Liver (tissue), 9 donors: Measurements from ENCODE around the gene RBL2. TPM values are rescaled to one million over a fixed set of nuclear protein-coding genes. Genes with fewer than 3 reads are reported as not detected.

Experiments used
- DNase-seq: peaks from one replicate; pipeline ENCODE4 v3.0.0-alpha.2; 2017; ENCODE audit warnings: low spot score
- H3K27ac ChIP-seq, 2 donors: one replicate each; pipeline ENCODE4 v1.7.0; 2013; ENCODE audit warnings: inconsistent platforms in 2 of 2, low read length in 2 of 2, control low read depth in 1 of 2, low read depth in 1 of 2, mild to moderate bottlenecking in 1 of 2
- H3K27me3 ChIP-seq, 4 donors: one replicate each; pipeline versions ENCODE4 v1.6.1 to v1.7.0; 2013; ENCODE audit warnings: low read length in 3 of 4, inconsistent platforms in 1 of 4, mild to moderate bottlenecking in 1 of 4, moderate library complexity in 1 of 4; ENCODE audit not compliant: control insufficient read depth in 4 of 4, insufficient read depth in 4 of 4
- H3K36me3 ChIP-seq, 4 donors: one replicate each; pipeline versions ENCODE4 v1.6.1 to v1.7.0; 2013; ENCODE audit warnings: low read length in 3 of 4, mild to moderate bottlenecking in 3 of 4, low read depth in 1 of 4, moderate library complexity in 1 of 4; ENCODE audit not compliant: control insufficient read depth in 4 of 4, insufficient read depth in 3 of 4
- H3K4me1 ChIP-seq, 4 donors: one replicate each; pipeline versions ENCODE4 v1.6.1 to v1.7.0; 2013; ENCODE audit warnings: low read length in 3 of 4, mild to moderate bottlenecking in 3 of 4, moderate library complexity in 1 of 4; ENCODE audit not compliant: control insufficient read depth in 4 of 4, insufficient read depth in 4 of 4
- H3K4me3 ChIP-seq, 3 donors: one replicate each; pipeline versions ENCODE4 v1.6.1 to v1.7.0; 2013; ENCODE audit warnings: low read length in 3 of 3, control low read depth in 1 of 3, low read depth in 1 of 3, mild to moderate bottlenecking in 1 of 3
- H3K9ac ChIP-seq, 2 donors: one replicate each; pipeline ENCODE4 v1.7.0; 2013; ENCODE audit warnings: low read length in 2 of 2, mild to moderate bottlenecking in 2 of 2, moderate library complexity in 2 of 2, control low read depth in 1 of 2, low read depth in 1 of 2
- H3K9me3 ChIP-seq, 4 donors: one replicate each; pipeline versions ENCODE4 v1.6.1 to v1.7.0; 2013; ENCODE audit warnings: low read length in 3 of 4; ENCODE audit not compliant: control insufficient read depth in 4 of 4
- FOXA1 ChIP-seq: IDR thresholded peaks from 2 replicates; pipeline ENCODE4 v1.6.1; 2016; ENCODE audit warnings: antibody characterized with exemption
- FOXA2 ChIP-seq: IDR thresholded peaks from 2 replicates; pipeline ENCODE4 v1.6.1; 2016; ENCODE audit warnings: antibody characterized with exemption
- GABPA ChIP-seq, 2 donors: IDR thresholded peaks in 1 of 2; conservative IDR thresholded peaks in 1 of 2; 2 replicates each; pipeline ENCODE4 v1.6.1; 2016; ENCODE audit warnings: antibody characterized with exemption in 2 of 2, mild to moderate bottlenecking in 1 of 2, moderate library complexity in 1 of 2
- HNF4A ChIP-seq, 2 donors: conservative IDR thresholded peaks; 2 replicates each; pipeline ENCODE4 v1.6.1; 2016; ENCODE audit warnings: antibody characterized with exemption in 2 of 2, mild to moderate bottlenecking in 2 of 2
- HNF4G ChIP-seq: IDR thresholded peaks from 2 replicates; pipeline ENCODE4 v1.6.1; 2016; ENCODE audit warnings: antibody characterized with exemption
- JUND ChIP-seq, 2 donors: IDR thresholded peaks; 2 replicates each; pipeline ENCODE4 v1.6.1; 2016; ENCODE audit warnings: antibody characterized with exemption in 2 of 2
- NR2F2 ChIP-seq: IDR thresholded peaks from 2 replicates; pipeline ENCODE4 v1.6.1; 2016; ENCODE audit warnings: antibody characterized with exemption
- RAD21 ChIP-seq, 2 donors: IDR thresholded peaks; 2 replicates each; pipeline ENCODE4 v1.6.1; 2016; ENCODE audit warnings: antibody characterized with exemption in 2 of 2, mild to moderate bottlenecking in 2 of 2
- RXRA ChIP-seq, 2 donors: IDR thresholded peaks; 2 replicates each; pipeline ENCODE4 v1.6.1; 2017 to 2018; ENCODE audit warnings: antibody characterized with exemption in 2 of 2, mild to moderate bottlenecking in 1 of 2
- SP1 ChIP-seq: IDR thresholded peaks from 2 replicates; pipeline ENCODE4 v1.6.1; 2018; ENCODE audit warnings: antibody characterized with exemption, mild to moderate bottlenecking
- TAF1 ChIP-seq: conservative IDR thresholded peaks from 2 replicates; pipeline ENCODE4 v1.6.1; 2016; ENCODE audit warnings: antibody characterized with exemption, mild to moderate bottlenecking
- YY1 ChIP-seq: IDR thresholded peaks from 2 replicates; pipeline ENCODE4 v1.6.1; 2016; ENCODE audit warnings: antibody characterized with exemption, mild to moderate bottlenecking
- WGBS: extraction: QIAGEN DNeasy Blood & Tissue Kit; methylation state at CpG from one replicate; pipeline ENCODE4 v1.1.7; 2013; 5-methylcytosine and 5-hydroxymethylcytosine counted together
- polyA plus RNA-seq, 2 donors: library from polyadenylated mRNA; stranded (reverse) in 1 of 2; unstranded in 1 of 2; fragments of 200-250 nt in 1 of 2; fragments of >200 nt in 1 of 2; fragmentation: Nextera tagmentation in 1 of 2; extraction: Ambion mirVana in 1 of 2; gene quantifications; one replicate each; pipeline versions ENCODE4 v1.2.1 to v1.2.3, GENCODE V29; 2013 to 2015
- total RNA-seq, 2 donors: library from RNA; depleted of rRNA; stranded (reverse); fragments of >200 nt; gene quantifications; one replicate each; pipeline ENCODE4 v1.2.3, GENCODE V29; 2014
- TF ChIP-seq, protein P1 (sequence below): IDR thresholded peaks from 2 replicates; pipeline ENCODE4 v1.6.1; 2016; ENCODE audit warnings: antibody characterized with exemption
- TF ChIP-seq, protein P2 (sequence below): IDR thresholded peaks from 2 replicates; pipeline ENCODE4 v1.6.1; 2016; ENCODE audit warnings: antibody characterized with exemption
- TF ChIP-seq, protein P3 (sequence below): fragments of 150-350 bp; IDR thresholded peaks from 2 replicates; pipeline ENCODE4 v1.5.1; 2017; ENCODE audit warnings: improper control_type of control experiment, low read depth, low read length; ENCODE audit not compliant: missing input control
- TF ChIP-seq, protein P4 (sequence below): IDR thresholded peaks from 2 replicates; pipeline ENCODE4 v1.6.1; 2016; ENCODE audit warnings: antibody characterized with exemption
- TF ChIP-seq, protein P5 (sequence below): IDR thresholded peaks from 2 replicates; pipeline ENCODE4 v1.6.1; 2016; ENCODE audit warnings: antibody characterized with exemption, mild to moderate bottlenecking
- donor health status: healthy.
- donor health status: healthy.
- donor health status: healthy.
- donor health status: healthy.
- donor health status: healthy.

The RBL2 gene
- total and polyA plus RNA-seq, 4 donors: 19.2 to 64.3 (median 28.4) TPM

DNA sequence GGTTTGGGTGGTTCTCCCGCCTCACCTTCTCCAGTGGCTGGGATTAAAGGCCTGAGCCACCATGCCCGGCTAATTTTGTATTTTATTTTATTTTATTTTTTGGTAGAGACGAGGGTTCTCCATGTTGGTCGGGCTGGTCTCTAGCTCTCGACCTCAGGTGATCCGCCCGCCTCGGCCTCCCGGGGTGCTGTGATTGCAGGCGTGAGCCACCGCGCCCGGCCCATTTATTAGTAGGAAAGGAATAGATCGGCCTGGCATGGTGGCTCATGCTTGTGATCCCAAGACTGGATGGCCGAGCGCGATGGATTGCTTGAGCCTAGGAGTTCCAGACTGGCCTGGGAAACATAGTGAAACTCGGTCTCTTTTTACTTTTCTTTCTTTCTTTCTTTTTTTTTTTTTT lies 20.4 kb upstream of the RBL2 start (continued):
- TF ChIP-seq, protein P1, sequence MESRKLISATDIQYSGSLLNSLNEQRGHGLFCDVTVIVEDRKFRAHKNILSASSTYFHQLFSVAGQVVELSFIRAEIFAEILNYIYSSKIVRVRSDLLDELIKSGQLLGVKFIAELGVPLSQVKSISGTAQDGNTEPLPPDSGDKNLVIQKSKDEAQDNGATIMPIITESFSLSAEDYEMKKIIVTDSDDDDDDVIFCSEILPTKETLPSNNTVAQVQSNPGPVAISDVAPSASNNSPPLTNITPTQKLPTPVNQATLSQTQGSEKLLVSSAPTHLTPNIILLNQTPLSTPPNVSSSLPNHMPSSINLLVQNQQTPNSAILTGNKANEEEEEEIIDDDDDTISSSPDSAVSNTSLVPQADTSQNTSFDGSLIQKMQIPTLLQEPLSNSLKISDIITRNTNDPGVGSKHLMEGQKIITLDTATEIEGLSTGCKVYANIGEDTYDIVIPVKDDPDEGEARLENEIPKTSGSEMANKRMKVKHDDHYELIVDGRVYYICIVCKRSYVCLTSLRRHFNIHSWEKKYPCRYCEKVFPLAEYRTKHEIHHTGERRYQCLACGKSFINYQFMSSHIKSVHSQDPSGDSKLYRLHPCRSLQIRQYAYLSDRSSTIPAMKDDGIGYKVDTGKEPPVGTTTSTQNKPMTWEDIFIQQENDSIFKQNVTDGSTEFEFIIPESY: no peak
- TF ChIP-seq NR2F2 (no peak), RXRA (IDR thresholded peaks at IDR 0.05) (no peak), TAF1 (no peak), HNF4A (conservative IDR thresholded peaks at IDR 0.05) (no peak), YY1 (no peak), JUND (IDR thresholded peaks at IDR 0.05) (no peak), SP1 (no peak), RAD21 (IDR thresholded peaks at IDR 0.05) (no peak), FOXA1 (no peak)
- TF ChIP-seq, protein P2, sequence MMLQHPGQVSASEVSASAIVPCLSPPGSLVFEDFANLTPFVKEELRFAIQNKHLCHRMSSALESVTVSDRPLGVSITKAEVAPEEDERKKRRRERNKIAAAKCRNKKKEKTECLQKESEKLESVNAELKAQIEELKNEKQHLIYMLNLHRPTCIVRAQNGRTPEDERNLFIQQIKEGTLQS: no peak

DNA sequence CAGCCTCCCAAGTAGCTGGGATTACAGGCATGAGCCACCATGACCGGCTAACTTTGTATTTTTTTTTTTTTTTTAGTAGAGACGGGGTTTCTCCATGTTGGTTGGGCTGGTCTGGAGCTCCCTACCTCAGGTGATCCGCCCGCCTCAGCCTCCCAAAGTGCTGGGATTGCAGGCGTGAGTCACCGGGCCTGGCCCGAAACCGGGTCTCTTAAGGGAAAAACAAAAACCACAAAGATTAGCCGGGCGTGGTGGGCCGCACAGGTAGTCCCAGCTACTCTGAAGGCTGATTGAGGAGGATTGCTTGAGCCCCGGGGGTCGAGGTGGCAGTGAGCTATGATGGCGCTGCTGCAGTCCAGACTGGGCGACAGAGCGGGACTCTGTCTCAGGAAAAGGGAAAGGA lies 19.9 kb upstream of the RBL2 start:
- Histone ChIP-seq H3K4me3 (no peak overlapping the region), H3K9ac (no peak overlapping the region), H3K9me3 (no peaks in the 10 kb centered on the region), H3K27me3 (no peaks in the 10 kb centered on the region), H3K36me3 (no peaks in the 10 kb centered on the region), H3K27ac (no peak overlapping the region), H3K4me1 (no peaks in the 10 kb centered on the region)
- no peak for DNase-seq
- no peak for TF ChIP-seq HNF4A (conservative IDR thresholded peaks at IDR 0.05)
- TF ChIP-seq, protein P3, sequence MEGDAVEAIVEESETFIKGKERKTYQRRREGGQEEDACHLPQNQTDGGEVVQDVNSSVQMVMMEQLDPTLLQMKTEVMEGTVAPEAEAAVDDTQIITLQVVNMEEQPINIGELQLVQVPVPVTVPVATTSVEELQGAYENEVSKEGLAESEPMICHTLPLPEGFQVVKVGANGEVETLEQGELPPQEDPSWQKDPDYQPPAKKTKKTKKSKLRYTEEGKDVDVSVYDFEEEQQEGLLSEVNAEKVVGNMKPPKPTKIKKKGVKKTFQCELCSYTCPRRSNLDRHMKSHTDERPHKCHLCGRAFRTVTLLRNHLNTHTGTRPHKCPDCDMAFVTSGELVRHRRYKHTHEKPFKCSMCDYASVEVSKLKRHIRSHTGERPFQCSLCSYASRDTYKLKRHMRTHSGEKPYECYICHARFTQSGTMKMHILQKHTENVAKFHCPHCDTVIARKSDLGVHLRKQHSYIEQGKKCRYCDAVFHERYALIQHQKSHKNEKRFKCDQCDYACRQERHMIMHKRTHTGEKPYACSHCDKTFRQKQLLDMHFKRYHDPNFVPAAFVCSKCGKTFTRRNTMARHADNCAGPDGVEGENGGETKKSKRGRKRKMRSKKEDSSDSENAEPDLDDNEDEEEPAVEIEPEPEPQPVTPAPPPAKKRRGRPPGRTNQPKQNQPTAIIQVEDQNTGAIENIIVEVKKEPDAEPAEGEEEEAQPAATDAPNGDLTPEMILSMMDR: no peak
- WGBS: 95% methylated on average over 16 of the region's 16 CpGs

DNA sequence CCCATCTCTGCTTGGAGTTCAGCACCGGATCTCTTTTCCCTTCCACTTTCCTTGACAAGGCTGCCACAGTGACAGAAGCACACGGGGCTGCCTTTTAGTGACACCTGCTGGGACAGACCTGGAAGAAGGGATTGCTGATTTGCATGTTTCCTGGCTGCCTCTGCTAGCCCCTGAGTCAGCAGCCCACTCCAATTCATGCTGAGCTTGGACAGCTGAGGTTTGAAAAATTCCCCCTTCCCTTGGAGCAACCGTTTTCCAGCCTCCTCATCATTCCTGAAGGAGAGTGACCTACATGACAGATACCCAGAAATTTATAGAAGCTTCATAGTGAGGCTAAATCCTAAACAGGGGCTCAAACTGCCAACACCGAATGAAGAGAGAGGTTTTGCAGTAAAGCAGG lies 18.8 kb upstream of the RBL2 start:
- Histone ChIP-seq H3K36me3 (no peaks in the 10 kb centered on the region), H3K4me1 (no peaks in the 10 kb centered on the region), H3K9me3 (no peaks in the 10 kb centered on the region), H3K9ac (no peak overlapping the region), H3K27me3 (no peaks in the 10 kb centered on the region), H3K27ac (no peak overlapping the region), H3K4me3 (no peak overlapping the region)
- no peak for DNase-seq
- peak; percentile 25 to 33 for TF ChIP-seq RAD21 (IDR thresholded peaks at IDR 0.05)
- no peak for TF ChIP-seq RXRA (IDR thresholded peaks at IDR 0.05)
- WGBS: 23% methylated on average over 4 of the region's 4 CpGs

DNA sequence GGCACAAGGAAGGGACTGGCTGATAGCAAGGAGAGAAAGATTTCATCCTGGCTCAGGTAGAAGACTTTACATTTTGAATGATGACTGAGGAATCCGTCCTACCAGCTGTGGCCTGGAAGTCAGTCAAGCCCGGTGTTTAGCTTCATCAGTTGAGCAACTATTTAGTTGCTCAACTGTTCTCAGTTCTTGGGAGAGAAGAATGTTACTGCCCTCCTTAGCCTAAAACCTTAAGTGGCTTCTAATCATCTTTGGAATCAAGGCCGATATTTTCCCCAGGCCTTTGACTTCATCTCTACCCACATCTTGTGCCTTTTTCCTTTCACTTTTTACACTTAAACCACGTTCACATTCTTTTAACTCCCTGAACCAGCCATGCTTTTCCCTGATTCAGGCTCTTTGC lies 17.3 kb upstream of the RBL2 start:
- no peak overlapping the region for H3K9ac ChIP-seq
- H3K27ac ChIP-seq: no peak overlapping the region
- 82% methylated on average over 4 of the region's 4 CpGs for WGBS
- H3K4me3 ChIP-seq: no peak overlapping the region
- no peaks in the 10 kb centered on the region for H3K9me3 ChIP-seq
- DNase-seq: no peak
- no peaks in the 10 kb centered on the region for H3K4me1 ChIP-seq
- no peaks in the 10 kb centered on the region for H3K27me3 ChIP-seq
- no peaks in the 10 kb centered on the region for H3K36me3 ChIP-seq
- TF ChIP-seq JUND (IDR thresholded peaks at IDR 0.05) (no peak), HNF4G (no peak), GABPA (IDR thresholded peaks at IDR 0.05 in 1 of 2, conservative IDR thresholded peaks at IDR 0.05 in 1 of 2) (no peak), FOXA2 (no peak), NR2F2 (no peak), HNF4A (conservative IDR thresholded peaks at IDR 0.05) (no peak), RAD21 (IDR thresholded peaks at IDR 0.05) (no peak), YY1 (no peak), FOXA1 (no peak)
- TF ChIP-seq, protein P1: no peak
- TF ChIP-seq, protein P4, sequence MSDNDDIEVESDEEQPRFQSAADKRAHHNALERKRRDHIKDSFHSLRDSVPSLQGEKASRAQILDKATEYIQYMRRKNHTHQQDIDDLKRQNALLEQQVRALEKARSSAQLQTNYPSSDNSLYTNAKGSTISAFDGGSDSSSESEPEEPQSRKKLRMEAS: no peak
- TF ChIP-seq, protein P5, sequence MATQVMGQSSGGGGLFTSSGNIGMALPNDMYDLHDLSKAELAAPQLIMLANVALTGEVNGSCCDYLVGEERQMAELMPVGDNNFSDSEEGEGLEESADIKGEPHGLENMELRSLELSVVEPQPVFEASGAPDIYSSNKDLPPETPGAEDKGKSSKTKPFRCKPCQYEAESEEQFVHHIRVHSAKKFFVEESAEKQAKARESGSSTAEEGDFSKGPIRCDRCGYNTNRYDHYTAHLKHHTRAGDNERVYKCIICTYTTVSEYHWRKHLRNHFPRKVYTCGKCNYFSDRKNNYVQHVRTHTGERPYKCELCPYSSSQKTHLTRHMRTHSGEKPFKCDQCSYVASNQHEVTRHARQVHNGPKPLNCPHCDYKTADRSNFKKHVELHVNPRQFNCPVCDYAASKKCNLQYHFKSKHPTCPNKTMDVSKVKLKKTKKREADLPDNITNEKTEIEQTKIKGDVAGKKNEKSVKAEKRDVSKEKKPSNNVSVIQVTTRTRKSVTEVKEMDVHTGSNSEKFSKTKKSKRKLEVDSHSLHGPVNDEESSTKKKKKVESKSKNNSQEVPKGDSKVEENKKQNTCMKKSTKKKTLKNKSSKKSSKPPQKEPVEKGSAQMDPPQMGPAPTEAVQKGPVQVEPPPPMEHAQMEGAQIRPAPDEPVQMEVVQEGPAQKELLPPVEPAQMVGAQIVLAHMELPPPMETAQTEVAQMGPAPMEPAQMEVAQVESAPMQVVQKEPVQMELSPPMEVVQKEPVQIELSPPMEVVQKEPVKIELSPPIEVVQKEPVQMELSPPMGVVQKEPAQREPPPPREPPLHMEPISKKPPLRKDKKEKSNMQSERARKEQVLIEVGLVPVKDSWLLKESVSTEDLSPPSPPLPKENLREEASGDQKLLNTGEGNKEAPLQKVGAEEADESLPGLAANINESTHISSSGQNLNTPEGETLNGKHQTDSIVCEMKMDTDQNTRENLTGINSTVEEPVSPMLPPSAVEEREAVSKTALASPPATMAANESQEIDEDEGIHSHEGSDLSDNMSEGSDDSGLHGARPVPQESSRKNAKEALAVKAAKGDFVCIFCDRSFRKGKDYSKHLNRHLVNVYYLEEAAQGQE: no peak
